HCT116 (cell line): ENCODE measurements around the gene USP32.

ENCODE experiments used
- POLR2A ChIP-seq: IDR thresholded peaks from 2 replicates; pipeline ENCODE4 v1.7.0; 2011; ENCODE audit warnings: borderline replicate concordance; ENCODE audit not compliant: insufficient read depth, insufficient read length; ENCODE audit errors: extremely low read depth
- TF ChIP-seq, protein P1 (sequence below): IDR thresholded peaks from 2 replicates; pipeline ENCODE4 v1.6.1; 2012; ENCODE audit warnings: low read depth
- TF ChIP-seq, protein P2 (sequence below), 3 experiments: fragments of 200-600 bp in 1 of 3; sonication (generic) in 1 of 3; IDR thresholded peaks in 2 of 3; conservative IDR thresholded peaks in 1 of 3; 2 replicates each; pipeline ENCODE4 v1.5.1; 2012 to 2017; ENCODE audit warnings: low read depth in 2 of 3, low read length in 2 of 3, antibody characterized with exemption in 1 of 3, borderline replicate concordance in 1 of 3, control low read depth in 1 of 3, mild to moderate bottlenecking in 1 of 3, mixed read lengths in 1 of 3, mixed run types in 1 of 3, moderate library complexity in 1 of 3; ENCODE audit not compliant: insufficient read depth in 1 of 3
- TF ChIP-seq, protein P3 (sequence below): IDR thresholded peaks from 2 replicates; pipeline ENCODE4 v1.6.1; 2012

DNA sequence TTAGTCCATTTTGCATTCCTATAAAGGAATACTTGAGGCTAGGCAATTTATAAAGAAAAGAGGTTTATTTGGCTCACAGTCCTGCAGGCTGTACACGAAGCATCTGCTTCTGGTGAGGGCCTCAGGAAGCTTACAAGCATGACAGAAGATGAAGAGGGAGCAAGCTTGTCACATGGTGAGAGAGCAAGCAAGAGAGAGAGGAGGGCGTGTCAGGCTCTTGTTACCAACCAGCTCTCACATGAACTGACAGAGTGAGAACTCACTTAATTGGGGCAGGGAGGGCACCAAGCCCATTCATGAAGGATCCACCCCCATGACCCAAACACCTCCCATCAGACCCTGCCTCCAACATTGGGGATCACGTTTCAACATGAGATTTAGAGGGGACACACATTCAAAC lies 31.9 kb upstream of the USP32 start:
- TF ChIP-seq, protein P1, sequence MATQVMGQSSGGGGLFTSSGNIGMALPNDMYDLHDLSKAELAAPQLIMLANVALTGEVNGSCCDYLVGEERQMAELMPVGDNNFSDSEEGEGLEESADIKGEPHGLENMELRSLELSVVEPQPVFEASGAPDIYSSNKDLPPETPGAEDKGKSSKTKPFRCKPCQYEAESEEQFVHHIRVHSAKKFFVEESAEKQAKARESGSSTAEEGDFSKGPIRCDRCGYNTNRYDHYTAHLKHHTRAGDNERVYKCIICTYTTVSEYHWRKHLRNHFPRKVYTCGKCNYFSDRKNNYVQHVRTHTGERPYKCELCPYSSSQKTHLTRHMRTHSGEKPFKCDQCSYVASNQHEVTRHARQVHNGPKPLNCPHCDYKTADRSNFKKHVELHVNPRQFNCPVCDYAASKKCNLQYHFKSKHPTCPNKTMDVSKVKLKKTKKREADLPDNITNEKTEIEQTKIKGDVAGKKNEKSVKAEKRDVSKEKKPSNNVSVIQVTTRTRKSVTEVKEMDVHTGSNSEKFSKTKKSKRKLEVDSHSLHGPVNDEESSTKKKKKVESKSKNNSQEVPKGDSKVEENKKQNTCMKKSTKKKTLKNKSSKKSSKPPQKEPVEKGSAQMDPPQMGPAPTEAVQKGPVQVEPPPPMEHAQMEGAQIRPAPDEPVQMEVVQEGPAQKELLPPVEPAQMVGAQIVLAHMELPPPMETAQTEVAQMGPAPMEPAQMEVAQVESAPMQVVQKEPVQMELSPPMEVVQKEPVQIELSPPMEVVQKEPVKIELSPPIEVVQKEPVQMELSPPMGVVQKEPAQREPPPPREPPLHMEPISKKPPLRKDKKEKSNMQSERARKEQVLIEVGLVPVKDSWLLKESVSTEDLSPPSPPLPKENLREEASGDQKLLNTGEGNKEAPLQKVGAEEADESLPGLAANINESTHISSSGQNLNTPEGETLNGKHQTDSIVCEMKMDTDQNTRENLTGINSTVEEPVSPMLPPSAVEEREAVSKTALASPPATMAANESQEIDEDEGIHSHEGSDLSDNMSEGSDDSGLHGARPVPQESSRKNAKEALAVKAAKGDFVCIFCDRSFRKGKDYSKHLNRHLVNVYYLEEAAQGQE, result no peak
- TF ChIP-seq POLR2A, result no peak
- TF ChIP-seq, protein P2, sequence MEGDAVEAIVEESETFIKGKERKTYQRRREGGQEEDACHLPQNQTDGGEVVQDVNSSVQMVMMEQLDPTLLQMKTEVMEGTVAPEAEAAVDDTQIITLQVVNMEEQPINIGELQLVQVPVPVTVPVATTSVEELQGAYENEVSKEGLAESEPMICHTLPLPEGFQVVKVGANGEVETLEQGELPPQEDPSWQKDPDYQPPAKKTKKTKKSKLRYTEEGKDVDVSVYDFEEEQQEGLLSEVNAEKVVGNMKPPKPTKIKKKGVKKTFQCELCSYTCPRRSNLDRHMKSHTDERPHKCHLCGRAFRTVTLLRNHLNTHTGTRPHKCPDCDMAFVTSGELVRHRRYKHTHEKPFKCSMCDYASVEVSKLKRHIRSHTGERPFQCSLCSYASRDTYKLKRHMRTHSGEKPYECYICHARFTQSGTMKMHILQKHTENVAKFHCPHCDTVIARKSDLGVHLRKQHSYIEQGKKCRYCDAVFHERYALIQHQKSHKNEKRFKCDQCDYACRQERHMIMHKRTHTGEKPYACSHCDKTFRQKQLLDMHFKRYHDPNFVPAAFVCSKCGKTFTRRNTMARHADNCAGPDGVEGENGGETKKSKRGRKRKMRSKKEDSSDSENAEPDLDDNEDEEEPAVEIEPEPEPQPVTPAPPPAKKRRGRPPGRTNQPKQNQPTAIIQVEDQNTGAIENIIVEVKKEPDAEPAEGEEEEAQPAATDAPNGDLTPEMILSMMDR (IDR thresholded peaks at IDR 0.05 in 2 of 3, conservative IDR thresholded peaks at IDR 0.05 in 1 of 3; ENCODE audit: borderline replicate concordance in 1 of 3, insufficient read depth in 1 of 3, low read depth in 2 of 3, low read length in 2 of 3), result no peak
- TF ChIP-seq, protein P3, sequence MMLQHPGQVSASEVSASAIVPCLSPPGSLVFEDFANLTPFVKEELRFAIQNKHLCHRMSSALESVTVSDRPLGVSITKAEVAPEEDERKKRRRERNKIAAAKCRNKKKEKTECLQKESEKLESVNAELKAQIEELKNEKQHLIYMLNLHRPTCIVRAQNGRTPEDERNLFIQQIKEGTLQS, result no peak
